ENCODE measurements around the gene PRKN.

The PRKN gene

GRCh38 chr6:161453558-161453957 lies 1274.0 kb downstream of the PRKN start:
- no peak for DNase-seq

- DNase-seq = no peak
Measured at GRCh38 chr6:161452241-161452640, 1275.3 kb downstream of the PRKN start.

- no peak for DNase-seq
Measured at GRCh38 chr6:161449521-161449920, 1278.0 kb downstream of the PRKN start.

- no peak for DNase-seq
Measured at GRCh38 chr6:161446949-161447348, 1280.6 kb downstream of the PRKN start.

- DNase-seq = no peak
Measured at GRCh38 chr6:161446296-161446925, 1281.2 kb downstream of the PRKN start.

GRCh38 chr6:161445021-161445799 lies 1282.4 kb downstream of the PRKN start:
- no peak for DNase-seq

GRCh38 chr6:161444464-161444863 lies 1283.1 kb downstream of the PRKN start:
- DNase-seq = no peak

- no peak for DNase-seq
Measured at GRCh38 chr6:161443848-161444247, 1283.7 kb downstream of the PRKN start.

- DNase-seq = no peak
Measured at GRCh38 chr6:161442420-161442819, 1285.1 kb downstream of the PRKN start.

- no peak for DNase-seq
Measured at GRCh38 chr6:161440299-161440698, 1287.3 kb downstream of the PRKN start.

GRCh38 chr6:161439093-161439492 lies 1288.5 kb downstream of the PRKN start:
- DNase-seq = no peak

- DNase-seq = no peak
Measured at GRCh38 chr6:161438430-161439030, 1289.0 kb downstream of the PRKN start.

GRCh38 chr6:161437851-161438250 lies 1289.7 kb downstream of the PRKN start:
- DNase-seq = no peak

- no peak for DNase-seq
Measured at GRCh38 chr6:161436106-161436876, 1291.3 kb downstream of the PRKN start.

- no peak for DNase-seq
Measured at GRCh38 chr6:161435748-161436070, 1291.9 kb downstream of the PRKN start.

- no peak for DNase-seq
Measured at GRCh38 chr6:161434921-161435747, 1292.4 kb downstream of the PRKN start.

- DNase-seq = no peak
Measured at GRCh38 chr6:161434350-161434749, 1293.2 kb downstream of the PRKN start.

GRCh38 chr6:161432546-161432945 lies 1295.0 kb downstream of the PRKN start:
- DNase-seq = no peak

GRCh38 chr6:161429921-161430490 lies 1297.6 kb downstream of the PRKN start:
- DNase-seq = no peak

- DNase-seq = no peak
Measured at GRCh38 chr6:161424421-161424820, 1303.1 kb downstream of the PRKN start.

- DNase-seq = no peak
Measured at GRCh38 chr6:161422710-161423680, 1304.6 kb downstream of the PRKN start.
